K562 (cell line): ENCODE results near the gene BNC2. TPM values are rescaled to one million over a fixed set of nuclear protein-coding genes. Genes with fewer than 3 reads are reported as not detected.

Experiments used
- CGGBP1 ChIP-seq: fragments of 250-450 bp; sonication (Bioruptor Pico); IDR thresholded peaks from 2 replicates; pipeline ENCODE4 v1.9.0; 2021; ENCODE audit warnings: mild to moderate bottlenecking
- E4F1 ChIP-seq: fragments of 250-450 bp; sonication (Bioruptor Pico); IDR thresholded peaks from 2 replicates; pipeline ENCODE4 v1.5.0; 2021; ENCODE audit warnings: mild to moderate bottlenecking, borderline replicate concordance
- SPI1 ChIP-seq: IDR thresholded peaks from 2 replicates; pipeline ENCODE4 v1.6.1; 2011; ENCODE audit warnings: low read depth, low read length, control low read depth, borderline replicate concordance
- TCF15 ChIP-seq: fragments of 250-450 bp; sonication (Bioruptor Pico); IDR thresholded peaks from 2 replicates; pipeline ENCODE4 v1.8.0; 2022; ENCODE audit warnings: moderate library complexity, mild to moderate bottlenecking, inconsistent platforms
- YY1 ChIP-seq, 3 experiments: IDR thresholded peaks; 2 replicates each; pipeline ENCODE4 v1.6.1; 2011; ENCODE audit warnings: low read length in 2 of 3, mild to moderate bottlenecking in 2 of 3, moderate library complexity in 2 of 3, borderline replicate concordance in 1 of 3, control low read depth in 1 of 3, low read depth in 1 of 3; ENCODE audit not compliant: insufficient read depth in 3 of 3, insufficient replicate concordance in 2 of 3, control insufficient read depth in 1 of 3, insufficient read length in 1 of 3; ENCODE audit errors: extremely low read depth in 1 of 3
- ZHX1 ChIP-seq: fragments of 150-350 bp; conservative IDR thresholded peaks from 2 replicates; pipeline ENCODE4 v1.6.1; 2014; ENCODE audit warnings: low read length
- ZNF75A ChIP-seq: fragments of 450-650 bp; formaldehyde crosslinking; IDR thresholded peaks from 2 replicates; pipeline ENCODE4 v1.4.0; 2020; ENCODE audit warnings: mild to moderate bottlenecking
- polyA plus RNA-seq, 8 experiments: library from polyadenylated mRNA; depleted of rRNA in 4 of 8; stranded (reverse) in 5 of 8; unstranded in 3 of 8; fragments of >200 nt; fragmentation: Nextera tagmentation in 2 of 8; fragmentation: Illumina TruSeq in 1 of 8; extraction: Ambion mirVana in 2 of 8; extraction: Trizol in 1 of 8; gene quantifications; 2 replicates each; pipeline versions ENCODE4 v1.2.1 to v1.2.3, GENCODE V29; 2011 to 2014; ENCODE audit warnings: inconsistent platforms in 1 of 8, missing spikeins in 1 of 8
- total RNA-seq, 7 experiments: library from RNA; depleted of rRNA in 6 of 7; stranded (reverse); fragments of >200 nt in 6 of 7; fragmentation: Illumina TruSeq in 2 of 7; extraction: Trizol in 2 of 7; gene quantifications; 2 replicates each; pipeline versions ENCODE4 v1.2.1 to v1.2.3, GENCODE V29; 2011 to 2021; ENCODE audit warnings: low replicate concordance in 1 of 7

The BNC2 gene
- total and polyA plus RNA-seq, 9 of the 15 experiments (the other 6 are each of a cell fraction or from before 2014, with no cell fraction given) = not detected

GRCh38 chr9:16551692-16552091 is 318.8 kb downstream of the BNC2 start (continued):
- TF ChIP-seq E4F1 (CRISPR knock-in tag) (no peak), TCF15 (CRISPR knock-in tag) (no peak), ZNF75A (CRISPR knock-in tag) (no peak), SPI1 (no peak), CGGBP1 (CRISPR knock-in tag) (no peak), YY1 (IDR thresholded peaks at IDR 0.05; ENCODE audit: borderline replicate concordance in 1 of 3, control insufficient read depth in 1 of 3, extremely low read depth in 1 of 3, insufficient read depth in 3 of 3, insufficient read length in 1 of 3, insufficient replicate concordance in 2 of 3, low read depth in 1 of 3, low read length in 2 of 3) (no peak), ZHX1 (no peak)
